HL-60 (cell line): Measurements from ENCODE around the gene TBC1D5.
"Not testable (repeated sequence)": the region's sequence is repeated elsewhere in the genome, so short reads cannot be mapped to it uniquely, and the experiment has no call there.

Experiments
- DNase-seq, 2 experiments: peaks; one replicate each; pipeline ENCODE4 v3.0.0-alpha.2; 2010 to 2020; ENCODE audit warnings: low read depth in 1 of 2, low spot score in 1 of 2
- H3K27ac ChIP-seq: fragments of 250-450 bp; sonication (Bioruptor Pico); replicated peaks from 2 replicates; pipeline ENCODE4 v1.5.1; 2020; ENCODE audit warnings: mild to moderate bottlenecking, moderate library complexity
- H3K27me3 ChIP-seq: fragments of 250-450 bp; sonication (Bioruptor Pico); 2 replicates; pipeline ENCODE4 v1.5.1; 2021; ENCODE audit warnings: mild to moderate bottlenecking, moderate library complexity; ENCODE audit not compliant: insufficient read depth, poor library complexity, severe bottlenecking
- H3K4me3 ChIP-seq: replicated peaks from 2 replicates; pipeline ENCODE4 v1.5.1; 2011; ENCODE audit warnings: mild to moderate bottlenecking, control low read depth, low read length; ENCODE audit not compliant: insufficient read depth
- GABPA ChIP-seq: IDR thresholded peaks from 2 replicates; pipeline ENCODE4 v1.6.1; 2012; ENCODE audit warnings: low read depth
- POLR2AphosphoS5 ChIP-seq: IDR thresholded peaks from 2 replicates; pipeline ENCODE4 v1.6.1; 2012; ENCODE audit warnings: low read depth
- SPI1 ChIP-seq: IDR thresholded peaks from 2 replicates; pipeline ENCODE4 v1.6.1; 2012; ENCODE audit warnings: low read depth, mild to moderate bottlenecking, borderline replicate concordance
- TF ChIP-seq, protein P1 (sequence below): IDR thresholded peaks from 2 replicates; pipeline ENCODE4 v1.6.1; 2012; ENCODE audit warnings: low read depth; ENCODE audit not compliant: insufficient replicate concordance
- TF ChIP-seq, protein P2 (sequence below): IDR thresholded peaks from one replicate; pipeline ENCODE4 v1.5.1; 2011; ENCODE audit warnings: low read length, control low read depth, inconsistent platforms; ENCODE audit not compliant: insufficient read depth

The TBC1D5 gene

DNA sequence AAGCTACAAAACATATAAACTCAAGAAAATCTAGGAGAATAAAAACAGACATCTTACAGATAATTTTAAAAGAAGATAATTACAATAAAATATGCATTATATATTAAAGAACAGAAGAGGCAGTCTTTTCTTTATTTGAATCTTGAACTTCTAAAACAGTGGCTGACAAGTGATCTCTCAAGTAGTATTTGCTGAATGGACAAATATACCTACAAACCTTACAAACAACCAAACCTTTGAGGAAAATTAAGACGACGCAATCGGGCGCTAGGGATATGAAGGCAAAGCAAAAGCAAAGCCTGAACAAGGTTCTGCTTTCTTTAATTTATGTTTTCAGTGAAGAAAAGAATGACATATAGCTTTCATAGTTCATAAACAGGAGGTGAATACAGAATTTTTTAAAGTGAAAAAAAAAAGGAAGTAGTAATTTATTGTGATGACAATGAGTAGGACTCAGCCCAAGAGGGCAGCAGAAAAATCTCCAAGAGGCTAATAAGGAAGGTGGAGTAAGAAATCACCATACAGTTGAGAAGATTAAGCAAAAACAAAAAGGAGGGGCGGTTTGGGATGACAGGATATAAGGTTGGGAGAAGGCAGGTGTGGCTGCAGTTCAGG is 347.8 kb downstream of the TBC1D5 start:
- TF ChIP-seq GABPA: no peak
- TF ChIP-seq, protein P1, sequence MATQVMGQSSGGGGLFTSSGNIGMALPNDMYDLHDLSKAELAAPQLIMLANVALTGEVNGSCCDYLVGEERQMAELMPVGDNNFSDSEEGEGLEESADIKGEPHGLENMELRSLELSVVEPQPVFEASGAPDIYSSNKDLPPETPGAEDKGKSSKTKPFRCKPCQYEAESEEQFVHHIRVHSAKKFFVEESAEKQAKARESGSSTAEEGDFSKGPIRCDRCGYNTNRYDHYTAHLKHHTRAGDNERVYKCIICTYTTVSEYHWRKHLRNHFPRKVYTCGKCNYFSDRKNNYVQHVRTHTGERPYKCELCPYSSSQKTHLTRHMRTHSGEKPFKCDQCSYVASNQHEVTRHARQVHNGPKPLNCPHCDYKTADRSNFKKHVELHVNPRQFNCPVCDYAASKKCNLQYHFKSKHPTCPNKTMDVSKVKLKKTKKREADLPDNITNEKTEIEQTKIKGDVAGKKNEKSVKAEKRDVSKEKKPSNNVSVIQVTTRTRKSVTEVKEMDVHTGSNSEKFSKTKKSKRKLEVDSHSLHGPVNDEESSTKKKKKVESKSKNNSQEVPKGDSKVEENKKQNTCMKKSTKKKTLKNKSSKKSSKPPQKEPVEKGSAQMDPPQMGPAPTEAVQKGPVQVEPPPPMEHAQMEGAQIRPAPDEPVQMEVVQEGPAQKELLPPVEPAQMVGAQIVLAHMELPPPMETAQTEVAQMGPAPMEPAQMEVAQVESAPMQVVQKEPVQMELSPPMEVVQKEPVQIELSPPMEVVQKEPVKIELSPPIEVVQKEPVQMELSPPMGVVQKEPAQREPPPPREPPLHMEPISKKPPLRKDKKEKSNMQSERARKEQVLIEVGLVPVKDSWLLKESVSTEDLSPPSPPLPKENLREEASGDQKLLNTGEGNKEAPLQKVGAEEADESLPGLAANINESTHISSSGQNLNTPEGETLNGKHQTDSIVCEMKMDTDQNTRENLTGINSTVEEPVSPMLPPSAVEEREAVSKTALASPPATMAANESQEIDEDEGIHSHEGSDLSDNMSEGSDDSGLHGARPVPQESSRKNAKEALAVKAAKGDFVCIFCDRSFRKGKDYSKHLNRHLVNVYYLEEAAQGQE: no peak
- TF ChIP-seq POLR2AphosphoS5: no peak
- TF ChIP-seq, protein P2, sequence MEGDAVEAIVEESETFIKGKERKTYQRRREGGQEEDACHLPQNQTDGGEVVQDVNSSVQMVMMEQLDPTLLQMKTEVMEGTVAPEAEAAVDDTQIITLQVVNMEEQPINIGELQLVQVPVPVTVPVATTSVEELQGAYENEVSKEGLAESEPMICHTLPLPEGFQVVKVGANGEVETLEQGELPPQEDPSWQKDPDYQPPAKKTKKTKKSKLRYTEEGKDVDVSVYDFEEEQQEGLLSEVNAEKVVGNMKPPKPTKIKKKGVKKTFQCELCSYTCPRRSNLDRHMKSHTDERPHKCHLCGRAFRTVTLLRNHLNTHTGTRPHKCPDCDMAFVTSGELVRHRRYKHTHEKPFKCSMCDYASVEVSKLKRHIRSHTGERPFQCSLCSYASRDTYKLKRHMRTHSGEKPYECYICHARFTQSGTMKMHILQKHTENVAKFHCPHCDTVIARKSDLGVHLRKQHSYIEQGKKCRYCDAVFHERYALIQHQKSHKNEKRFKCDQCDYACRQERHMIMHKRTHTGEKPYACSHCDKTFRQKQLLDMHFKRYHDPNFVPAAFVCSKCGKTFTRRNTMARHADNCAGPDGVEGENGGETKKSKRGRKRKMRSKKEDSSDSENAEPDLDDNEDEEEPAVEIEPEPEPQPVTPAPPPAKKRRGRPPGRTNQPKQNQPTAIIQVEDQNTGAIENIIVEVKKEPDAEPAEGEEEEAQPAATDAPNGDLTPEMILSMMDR: no peak
- no peak; the same call in 1 of the 2 replicates for TF ChIP-seq SPI1
- H3K27me3 ChIP-seq: no peaks in the 10 kb centered on the region
- no peak for DNase-seq
- no peak overlapping the region for H3K27ac ChIP-seq
- no peak overlapping the region for H3K4me3 ChIP-seq

DNA sequence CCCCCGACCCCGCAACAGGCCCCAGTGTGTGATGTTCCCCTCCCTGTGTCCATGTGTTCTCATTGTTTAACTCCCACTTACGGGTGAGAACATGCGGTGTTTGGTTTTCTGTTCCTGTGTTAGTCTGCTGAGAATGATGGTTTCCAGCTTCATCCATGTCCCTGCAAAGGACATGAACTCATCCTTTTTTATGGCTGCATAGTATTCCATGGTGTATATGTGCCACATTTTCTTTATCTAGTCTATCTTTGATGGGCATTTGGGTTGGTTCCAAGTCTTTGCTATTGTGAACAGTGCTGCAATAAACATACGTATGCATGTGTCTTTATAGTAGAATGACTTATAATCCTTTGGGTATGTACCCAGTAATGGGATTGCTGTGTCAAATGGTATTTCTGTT is 349.9 kb downstream of the TBC1D5 start:
- not testable (repeated sequence) for H3K4me3 ChIP-seq, DNase-seq, H3K27me3 ChIP-seq, H3K27ac ChIP-seq

DNA sequence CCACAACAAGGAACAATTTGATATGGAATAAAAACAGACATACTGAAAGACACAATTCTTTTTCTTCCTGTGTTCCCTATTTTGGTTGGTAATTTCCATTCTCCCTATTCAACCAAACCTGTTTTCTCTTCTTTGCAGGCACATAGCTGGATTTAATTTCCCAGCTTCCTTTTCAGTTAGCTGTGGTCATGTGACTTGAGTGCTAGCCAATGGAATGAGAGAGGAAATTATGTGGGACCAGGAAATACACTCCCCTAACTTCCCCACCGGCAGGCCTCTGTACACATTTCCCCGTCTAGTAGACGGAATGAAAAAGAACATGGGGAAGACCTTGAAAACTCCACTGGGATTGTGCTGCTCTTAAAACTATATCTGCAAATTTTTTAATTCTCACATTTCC is 351.6 kb downstream of the TBC1D5 start:
- DNase-seq: no peak
- Histone ChIP-seq H3K27me3 (no peaks in the 10 kb centered on the region), H3K4me3 (no peak overlapping the region), H3K27ac (no peak overlapping the region)
- TF ChIP-seq, protein P1: no peak
- TF ChIP-seq POLR2AphosphoS5 (no peak), GABPA (no peak), SPI1 (no peak)
- TF ChIP-seq, protein P2: no peak

DNA sequence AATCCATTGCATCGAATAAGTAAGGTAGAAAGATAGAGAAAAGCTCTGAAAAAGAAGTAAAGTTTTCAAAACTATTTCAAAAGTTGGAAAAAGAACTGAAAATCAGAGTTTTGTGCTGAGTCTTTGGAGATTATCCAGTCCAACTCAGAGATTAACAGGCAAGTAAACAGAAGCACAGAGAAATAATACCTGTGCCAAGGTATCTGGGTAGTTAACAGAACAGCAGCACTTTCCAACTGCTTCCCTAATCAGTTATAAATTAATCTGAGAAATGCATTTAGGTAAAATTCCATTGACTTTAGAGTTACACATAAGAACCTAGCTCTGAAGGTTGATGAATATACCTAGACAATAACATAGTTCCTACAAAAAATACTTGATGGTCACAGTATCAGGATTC is 355.3 kb downstream of the TBC1D5 start:
- H3K4me3 ChIP-seq: no peak overlapping the region
- H3K27me3 ChIP-seq: no peaks in the 10 kb centered on the region
- no peak overlapping the region for H3K27ac ChIP-seq
- TF ChIP-seq, protein P1: no peak
- TF ChIP-seq POLR2AphosphoS5 (no peak), GABPA (no peak), SPI1 (no peak)
- TF ChIP-seq, protein P2: no peak
- no peak for DNase-seq
